ENCODE data around the gene BET1L.

BET1L gene

GRCh38 chr11:236774-237767 is 29.9 kb upstream of the BET1L start, which contains the start of gene PSMD13:
TSS of gene PSMD13 (plus strand) at chr11:236976. CDS start at chr11:237050, 74 bp downstream.
- Mint-ChIP-seq H3K4me3 (peak within 1 kb of the TSS; percentile 93), H3K27me3 (no peaks in the 10 kb centered on the region), H3K27ac (peak within 1 kb of the TSS; percentile 99), H3K9me3 (no peaks in the 10 kb centered on the region), H3K4me1 (peaks cover 20% of the 10 kb centered on the region), H3K36me3 (peaks cover 11% of the 10 kb centered on the region)
- DNase-seq (ENCODE audit: low spot score in 2 of 2), result peak in 1 of 2 donors; percentile 79
- peak; percentile 82 for ATAC-seq (ENCODE audit: low read depth)

GRCh38 chr11:235997-236773 is 29.0 kb upstream of the BET1L start, which contains the start of gene SIRT3:
TSS of gene SIRT3 (minus strand) at chr11:236342. CDS start at chr11:236328, 14 bp downstream.
- Mint-ChIP-seq H3K27ac (peak within 1 kb of the TSS; percentile 99), H3K27me3 (no peaks in the 10 kb centered on the region), H3K9me3 (no peaks in the 10 kb centered on the region), H3K4me1 (peaks cover 13% of the 10 kb centered on the region), H3K36me3 (peaks cover 3% of the 10 kb centered on the region), H3K4me3 (peak within 1 kb of the TSS; percentile 93)
- ATAC-seq (ENCODE audit: low read depth) (peak; percentile 86), DNase-seq (ENCODE audit: low spot score in 2 of 2) (peak; percentile 75 to 81)

- H3K27me3 Mint-ChIP-seq, result no peaks in the 10 kb centered on the region
- peaks cover 13% of the 10 kb centered on the region for H3K4me1 Mint-ChIP-seq
- H3K27ac Mint-ChIP-seq, result peak overlapping the region; percentile 99
- DNase-seq (ENCODE audit: low spot score in 2 of 2) (no peak), ATAC-seq (ENCODE audit: low read depth) (peak; percentile 9)
- H3K9me3 Mint-ChIP-seq, result no peaks in the 10 kb centered on the region
- peaks cover 2% of the 10 kb centered on the region for H3K36me3 Mint-ChIP-seq
- H3K4me3 Mint-ChIP-seq, result peak overlapping the region; percentile 93
Measured at GRCh38 chr11:235609-235996, 28.4 kb upstream of the BET1L start.

- H3K4me3 Mint-ChIP-seq, result peak overlapping the region; percentile 93
- no peak for ATAC-seq (ENCODE audit: low read depth)
- H3K9me3 Mint-ChIP-seq, result no peaks in the 10 kb centered on the region
- H3K36me3 Mint-ChIP-seq, result no peaks in the 10 kb centered on the region
- H3K4me1 Mint-ChIP-seq, result peaks cover 13% of the 10 kb centered on the region
- H3K27ac Mint-ChIP-seq, result no peak overlapping the region
- DNase-seq (ENCODE audit: low spot score in 2 of 2), result no peak
- no peaks in the 10 kb centered on the region for H3K27me3 Mint-ChIP-seq
Measured at GRCh38 chr11:235180-235579, 28.0 kb upstream of the BET1L start.

- ATAC-seq (ENCODE audit: low read depth), result no peak
- Mint-ChIP-seq H3K27me3 (no peaks in the 10 kb centered on the region), H3K36me3 (peaks cover 7% of the 10 kb centered on the region), H3K9me3 (no peaks in the 10 kb centered on the region), H3K4me1 (peaks cover 10% of the 10 kb centered on the region), H3K27ac (no peak overlapping the region), H3K4me3 (no peak overlapping the region)
- no peak for DNase-seq (ENCODE audit: low spot score in 2 of 2)
Measured at GRCh38 chr11:232783-233565, 25.8 kb upstream of the BET1L start.

- ATAC-seq (ENCODE audit: low read depth) (no peak), DNase-seq (ENCODE audit: low spot score in 2 of 2) (no peak)
- Mint-ChIP-seq H3K4me3 (no peak overlapping the region), H3K4me1 (peaks cover 13% of the 10 kb centered on the region), H3K27me3 (no peaks in the 10 kb centered on the region), H3K9me3 (no peaks in the 10 kb centered on the region), H3K36me3 (peaks cover 7% of the 10 kb centered on the region), H3K27ac (no peak overlapping the region)
Measured at GRCh38 chr11:230431-230830, 23.2 kb upstream of the BET1L start.

- H3K4me1 Mint-ChIP-seq, result peaks cover 8% of the 10 kb centered on the region
- H3K4me3 Mint-ChIP-seq, result no peak overlapping the region
- peaks cover 13% of the 10 kb centered on the region for H3K36me3 Mint-ChIP-seq
- H3K27me3 Mint-ChIP-seq, result no peaks in the 10 kb centered on the region
- no peaks in the 10 kb centered on the region for H3K9me3 Mint-ChIP-seq
- DNase-seq (ENCODE audit: low spot score in 2 of 2), result no peak
- H3K27ac Mint-ChIP-seq, result no peak overlapping the region
- ATAC-seq (ENCODE audit: low read depth), result no peak
Measured at GRCh38 chr11:227824-228379, 20.7 kb upstream of the BET1L start.

- Mint-ChIP-seq H3K27ac (peak overlapping the region; percentile 53), H3K27me3 (no peaks in the 10 kb centered on the region), H3K36me3 (peaks cover 20% of the 10 kb centered on the region), H3K4me1 (peaks cover 8% of the 10 kb centered on the region), H3K4me3 (peak overlapping the region; percentile 19), H3K9me3 (no peaks in the 10 kb centered on the region)
- DNase-seq (ENCODE audit: low spot score in 2 of 2) (no peak), ATAC-seq (ENCODE audit: low read depth) (peak; percentile 76)
Measured at GRCh38 chr11:225734-226453, 18.7 kb upstream of the BET1L start.

- Mint-ChIP-seq H3K27me3 (no peaks in the 10 kb centered on the region), H3K9me3 (no peaks in the 10 kb centered on the region), H3K36me3 (peaks cover 19% of the 10 kb centered on the region), H3K4me3 (no peak overlapping the region), H3K4me1 (peaks cover 8% of the 10 kb centered on the region), H3K27ac (no peak overlapping the region)
- DNase-seq (ENCODE audit: low spot score in 2 of 2) (no peak), ATAC-seq (ENCODE audit: low read depth) (no peak)
Measured at GRCh38 chr11:224424-224823, 17.2 kb upstream of the BET1L start.

- no peaks in the 10 kb centered on the region for H3K9me3 Mint-ChIP-seq
- H3K4me1 Mint-ChIP-seq, result peaks cover 8% of the 10 kb centered on the region
- no peak overlapping the region for H3K4me3 Mint-ChIP-seq
- no peak overlapping the region for H3K27ac Mint-ChIP-seq
- DNase-seq (ENCODE audit: low spot score in 2 of 2) (no peak), ATAC-seq (ENCODE audit: low read depth) (no peak)
- H3K27me3 Mint-ChIP-seq, result no peaks in the 10 kb centered on the region
- peaks cover 23% of the 10 kb centered on the region for H3K36me3 Mint-ChIP-seq
Measured at GRCh38 chr11:223884-224283, 16.7 kb upstream of the BET1L start.

- no peak overlapping the region for H3K27ac Mint-ChIP-seq
- H3K9me3 Mint-ChIP-seq, result no peaks in the 10 kb centered on the region
- H3K27me3 Mint-ChIP-seq, result no peaks in the 10 kb centered on the region
- peaks cover 18% of the 10 kb centered on the region for H3K36me3 Mint-ChIP-seq
- H3K4me1 Mint-ChIP-seq, result peaks cover 8% of the 10 kb centered on the region
- no peak overlapping the region for H3K4me3 Mint-ChIP-seq
- ATAC-seq (ENCODE audit: low read depth) (no peak), DNase-seq (ENCODE audit: low spot score in 2 of 2) (no peak)
Measured at GRCh38 chr11:223026-223789, 16.0 kb upstream of the BET1L start.

- ATAC-seq (ENCODE audit: low read depth), result no peak
- Mint-ChIP-seq H3K4me1 (peaks cover 10% of the 10 kb centered on the region), H3K27me3 (no peaks in the 10 kb centered on the region), H3K9me3 (no peaks in the 10 kb centered on the region), H3K36me3 (peaks cover 17% of the 10 kb centered on the region), H3K27ac (no peak overlapping the region), H3K4me3 (no peak overlapping the region)
- no peak for DNase-seq (ENCODE audit: low spot score in 2 of 2)
Measured at GRCh38 chr11:221998-222789, 15.0 kb upstream of the BET1L start.
